ENCODE data around the gene CHTOP.

DNA sequence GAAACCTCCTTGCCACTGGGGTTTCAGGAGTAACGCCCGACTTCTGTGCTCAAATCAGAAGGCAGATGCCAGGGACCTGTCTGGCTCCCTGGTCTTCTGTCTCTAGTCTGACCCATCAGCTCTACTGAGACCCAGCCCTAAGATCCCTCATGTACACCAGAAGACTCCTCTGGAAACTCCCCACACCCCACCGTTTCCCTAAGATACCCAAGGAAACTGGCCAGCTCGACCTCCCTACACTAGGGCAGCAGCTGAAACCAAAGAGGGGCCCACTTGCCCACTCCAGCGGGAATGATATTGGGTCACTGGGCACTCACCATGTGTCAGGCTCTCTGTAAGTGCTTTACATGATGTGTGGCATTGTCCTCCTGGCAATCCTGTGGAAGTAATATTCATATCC lies 20.5 kb upstream of the CHTOP start:
- no peak for TF ChIP-seq POLR2AphosphoS5 (IDR thresholded peaks at IDR 0.05; ENCODE audit: low read depth, low read length)
- TF ChIP-seq TAF1 (IDR thresholded peaks at IDR 0.05; ENCODE audit: borderline replicate concordance, low read depth, low read length): no peak
- no peak for TF ChIP-seq POLR2A (IDR thresholded peaks at IDR 0.05; ENCODE audit: low read depth, low read length)

Measured in GM12892 (cell line).